GM21717 (cell line): Measurements from ENCODE around the gene IZUMO4.

ENCODE experiments used
- ATAC-seq: cut with Tn5 transposase; IDR thresholded peaks from one replicate; pipeline ENCODE4 v1.9.1; 2021; ENCODE audit warnings: mild to moderate bottlenecking, moderate library complexity; ENCODE audit not compliant: unreplicated experiment

The IZUMO4 gene

GRCh38 chr19:2103045-2103707, 6.5 kb downstream of the IZUMO4 start:
- ATAC-seq, result no peak

GRCh38 chr19:2108251-2109016, 11.7 kb downstream of the IZUMO4 start:
- no peak for ATAC-seq

GRCh38 chr19:2109046-2109864, 12.5 kb downstream of the IZUMO4 start:
- ATAC-seq, result no peak

- ATAC-seq, result no peak
Measured at GRCh38 chr19:2110822-2111221, 14.1 kb downstream of the IZUMO4 start.

- ATAC-seq, result no peak
Measured at GRCh38 chr19:2111425-2111824, 14.7 kb downstream of the IZUMO4 start.

- no peak for ATAC-seq
Measured at GRCh38 chr19:2111886-2112285, 15.2 kb downstream of the IZUMO4 start.

- ATAC-seq, result no peak
Measured at GRCh38 chr19:2112516-2113320, 16.0 kb downstream of the IZUMO4 start.

GRCh38 chr19:2113439-2114211, 16.9 kb downstream of the IZUMO4 start:
- no peak for ATAC-seq

- no peak for ATAC-seq
Measured at GRCh38 chr19:2114218-2114617, 17.5 kb downstream of the IZUMO4 start.

GRCh38 chr19:2114821-2115220, 18.1 kb downstream of the IZUMO4 start:
- no peak for ATAC-seq

- no peak for ATAC-seq
Measured at GRCh38 chr19:2115324-2115723, 18.6 kb downstream of the IZUMO4 start.

- ATAC-seq, result no peak
Measured at GRCh38 chr19:2115911-2116426, 19.3 kb downstream of the IZUMO4 start.

GRCh38 chr19:2116507-2116906, 19.8 kb downstream of the IZUMO4 start:
- no peak for ATAC-seq

GRCh38 chr19:2117215-2117960, 20.7 kb downstream of the IZUMO4 start:
- no peak for ATAC-seq

- no peak for ATAC-seq
Measured at GRCh38 chr19:2118438-2118837, 21.7 kb downstream of the IZUMO4 start.

GRCh38 chr19:2119921-2120785, 23.4 kb downstream of the IZUMO4 start:
- no peak for ATAC-seq

- no peak for ATAC-seq
Measured at GRCh38 chr19:2120821-2121220, 24.1 kb downstream of the IZUMO4 start.

GRCh38 chr19:2121416-2122051, 24.8 kb downstream of the IZUMO4 start:
- ATAC-seq, result no peak
